Left lung (tissue), 10 donors: Measurements from ENCODE around the gene RICTOR. TPM values are rescaled to one million over a fixed set of nuclear protein-coding genes. Genes with fewer than 3 reads are reported as not detected.

ENCODE experiments used
- ATAC-seq: fragments of 200-7000 bp; cut with Tn5 transposase; one replicate; pipeline ENCODE4 v1.9.1; 2020; ENCODE audit warnings: moderate library complexity
- DNase-seq, 4 donors: peaks; one replicate each; pipeline ENCODE4 v3.0.0-alpha.2; 2013 to 2020
- H3K27ac ChIP-seq, 2 donors: fragments of 200-600 bp; sonication (generic) in 1 of 2; one replicate each; pipeline versions ENCODE4 v1.5.0 to v1.8.0; 2020 to 2021
- H3K27me3 ChIP-seq, 2 donors: fragments of 200-600 bp; sonication (generic) in 1 of 2; one replicate each; pipeline versions ENCODE4 v1.5.0 to v1.8.0; 2020 to 2021
- H3K36me3 ChIP-seq, 2 donors: fragments of 200-600 bp; sonication (generic) in 1 of 2; one replicate each; pipeline versions ENCODE4 v1.5.0 to v1.8.0; 2020 to 2021
- H3K4me1 ChIP-seq, 2 donors: fragments of 200-600 bp; one replicate each; pipeline ENCODE4 v1.8.0; 2021
- H3K4me3 ChIP-seq, 2 donors: fragments of 200-600 bp; sonication (generic) in 1 of 2; one replicate each; pipeline versions ENCODE4 v1.5.0 to v1.8.0; 2020 to 2021; ENCODE audit warnings: mild to moderate bottlenecking in 1 of 2
- H3K9me3 ChIP-seq, 2 donors: fragments of 200-600 bp; sonication (generic) in 1 of 2; one replicate each; pipeline versions ENCODE4 v1.5.0 to v1.8.0; 2020 to 2021
- CTCF ChIP-seq, 2 donors: fragments of 200-600 bp; sonication (generic) in 1 of 2; IDR thresholded peaks; one replicate each; pipeline versions ENCODE4 v1.5.0 to v1.8.0; 2021; ENCODE audit warnings: antibody characterized with exemption in 2 of 2
- intact Hi-C, 2 donors: fragments of 100-400 bp; cut with DNase I; formaldehyde crosslinking; loops; one replicate each; pipeline versions ENCODE4 v1.11.2 to v1.14.2; 2022
- polyA plus RNA-seq, 6 donors: library from polyadenylated mRNA; unstranded; fragments of 120-200 nt; gene quantifications; one replicate each; pipeline ENCODE4 v1.2.1, GENCODE V29; 2013; ENCODE audit not compliant: insufficient read length in 6 of 6
- total RNA-seq, 2 donors: library from RNA; stranded (reverse); fragmentation: NEBNext Ultra II Directional; extraction: Animal tissue kit (Norgen Biotek cat#: 25700); gene quantifications; one replicate each; pipeline ENCODE4 v1.2.1, GENCODE V29; 2021
- donor health status: DM: no; HTN: yes; CAD: no.
- donor health status: DM: no; HTN: no; CAD: no.

Gene RICTOR
- total and polyA plus RNA-seq, 8 donors, result 28.2 to 37.5 (median 31.9) TPM

- no peak for ATAC-seq
- Histone ChIP-seq H3K27ac (peak overlapping the region in 1 of 2 donors; percentile 29), H3K4me1 (peaks cover 0 to 14% of the 10 kb centered on the region in 2 donors), H3K9me3 (no peaks in the 10 kb centered on the region), H3K27me3 (no peaks in the 10 kb centered on the region), H3K4me3 (no peak overlapping the region), H3K36me3 (peaks cover 0 to 24% of the 10 kb centered on the region in 2 donors)
- intact Hi-C loops, result no loop called here
- no peak for TF ChIP-seq CTCF (IDR thresholded peaks at IDR 0.05)
- DNase-seq, result no peak
Measured at GRCh38 chr5:39099831-39100230, 25.6 kb upstream of the RICTOR start.

GRCh38 chr5:39093352-39093751, 19.2 kb upstream of the RICTOR start:
- Histone ChIP-seq H3K27me3 (no peaks in the 10 kb centered on the region), H3K4me1 (no peaks in the 10 kb centered on the region), H3K9me3 (peaks cover 0 to 4% of the 10 kb centered on the region in 2 donors), H3K4me3 (no peak overlapping the region), H3K27ac (no peak overlapping the region), H3K36me3 (no peaks in the 10 kb centered on the region)
- no peak for TF ChIP-seq CTCF (IDR thresholded peaks at IDR 0.05)
- no peak for ATAC-seq
- intact Hi-C loops, result no loop called here
- DNase-seq, result no peak

GRCh38 chr5:39092581-39093351, 18.6 kb upstream of the RICTOR start:
- H3K27me3 ChIP-seq, result no peaks in the 10 kb centered on the region
- TF ChIP-seq CTCF (IDR thresholded peaks at IDR 0.05), result no peak
- DNase-seq, result no peak
- H3K4me3 ChIP-seq, result no peak overlapping the region
- H3K27ac ChIP-seq, result no peak overlapping the region
- H3K9me3 ChIP-seq, result peaks cover 0 to 4% of the 10 kb centered on the region in 2 donors
- no peak for ATAC-seq
- no peaks in the 10 kb centered on the region for H3K36me3 ChIP-seq
- no peaks in the 10 kb centered on the region for H3K4me1 ChIP-seq
- intact Hi-C loops, result no loop called here

GRCh38 chr5:39091940-39092580, 17.9 kb upstream of the RICTOR start:
- H3K9me3 ChIP-seq, result peaks cover 0 to 4% of the 10 kb centered on the region in 2 donors
- ATAC-seq, result no peak
- H3K4me3 ChIP-seq, result no peak overlapping the region
- DNase-seq, result no peak
- no peak overlapping the region for H3K27ac ChIP-seq
- no peaks in the 10 kb centered on the region for H3K27me3 ChIP-seq
- TF ChIP-seq CTCF (IDR thresholded peaks at IDR 0.05), result no peak
- H3K4me1 ChIP-seq, result no peaks in the 10 kb centered on the region
- H3K36me3 ChIP-seq, result no peaks in the 10 kb centered on the region
- intact Hi-C loops, result no loop called here

GRCh38 chr5:39083968-39084367, 9.8 kb upstream of the RICTOR start:
- H3K9me3 ChIP-seq, result no peaks in the 10 kb centered on the region
- no peaks in the 10 kb centered on the region for H3K27me3 ChIP-seq

More at GRCh38 chr5:39083968-39084367, 9.8 kb upstream of the RICTOR start:
- ATAC-seq (no peak), DNase-seq (no peak)
- H3K36me3 ChIP-seq, result no peaks in the 10 kb centered on the region
- intact Hi-C loops, result no loop called here
- H3K4me1 ChIP-seq, result peaks cover 0 to 6% of the 10 kb centered on the region in 2 donors
- TF ChIP-seq CTCF (IDR thresholded peaks at IDR 0.05), result no peak
- no peak overlapping the region for H3K4me3 ChIP-seq
- no peak overlapping the region for H3K27ac ChIP-seq
